Nephron (organoid): ENCODE results near the gene BRCA1.

Source experiments
- H3K27ac Mint-ChIP-seq, 3 experiments: 2 replicates each; pipeline ENCODE4 v1.8.0; 2020; ENCODE audit warnings: mixed read lengths in 3 of 3, mild to moderate bottlenecking in 2 of 3, moderate library complexity in 1 of 3
- H3K27me3 Mint-ChIP-seq: 2 replicates; pipeline ENCODE4 v1.8.0; 2021; ENCODE audit warnings: low read depth, mild to moderate bottlenecking, moderate library complexity, mixed read lengths
- H3K36me3 Mint-ChIP-seq: 2 replicates; pipeline ENCODE4 v1.8.0; 2020; ENCODE audit warnings: low read depth, mixed read lengths
- H3K4me1 Mint-ChIP-seq: 2 replicates; pipeline ENCODE4 v1.8.0; 2020; ENCODE audit warnings: mixed read lengths
- H3K4me3 Mint-ChIP-seq, 3 experiments: 2 replicates each; pipeline ENCODE4 v1.8.0; 2020; ENCODE audit warnings: mild to moderate bottlenecking in 3 of 3, mixed read lengths in 3 of 3, moderate library complexity in 2 of 3
- H3K9me3 Mint-ChIP-seq: 2 replicates; pipeline ENCODE4 v1.8.0; 2020; ENCODE audit warnings: mixed read lengths
- TF ChIP-seq, protein P1 (sequence below), 3 experiments: fragments of 200-600 bp; sonication (generic); IDR thresholded peaks; one replicate each; pipeline ENCODE4 v1.5.0; 2021; ENCODE audit warnings: antibody characterized with exemption in 3 of 3; ENCODE audit not compliant: unreplicated experiment in 3 of 3

The BRCA1 gene

GRCh38 chr17:43026595-43026994, 98.6 kb downstream of the BRCA1 start:
- Mint-ChIP-seq H3K4me3 (peak overlapping the region; percentile 76), H3K4me1 (peaks cover 36% of the 10 kb centered on the region), H3K27me3 (no peaks in the 10 kb centered on the region), H3K9me3 (no peaks in the 10 kb centered on the region), H3K36me3 (no peaks in the 10 kb centered on the region), H3K27ac (peak overlapping the region; percentile 59 to 79 (median 61))
- TF ChIP-seq, protein P1, sequence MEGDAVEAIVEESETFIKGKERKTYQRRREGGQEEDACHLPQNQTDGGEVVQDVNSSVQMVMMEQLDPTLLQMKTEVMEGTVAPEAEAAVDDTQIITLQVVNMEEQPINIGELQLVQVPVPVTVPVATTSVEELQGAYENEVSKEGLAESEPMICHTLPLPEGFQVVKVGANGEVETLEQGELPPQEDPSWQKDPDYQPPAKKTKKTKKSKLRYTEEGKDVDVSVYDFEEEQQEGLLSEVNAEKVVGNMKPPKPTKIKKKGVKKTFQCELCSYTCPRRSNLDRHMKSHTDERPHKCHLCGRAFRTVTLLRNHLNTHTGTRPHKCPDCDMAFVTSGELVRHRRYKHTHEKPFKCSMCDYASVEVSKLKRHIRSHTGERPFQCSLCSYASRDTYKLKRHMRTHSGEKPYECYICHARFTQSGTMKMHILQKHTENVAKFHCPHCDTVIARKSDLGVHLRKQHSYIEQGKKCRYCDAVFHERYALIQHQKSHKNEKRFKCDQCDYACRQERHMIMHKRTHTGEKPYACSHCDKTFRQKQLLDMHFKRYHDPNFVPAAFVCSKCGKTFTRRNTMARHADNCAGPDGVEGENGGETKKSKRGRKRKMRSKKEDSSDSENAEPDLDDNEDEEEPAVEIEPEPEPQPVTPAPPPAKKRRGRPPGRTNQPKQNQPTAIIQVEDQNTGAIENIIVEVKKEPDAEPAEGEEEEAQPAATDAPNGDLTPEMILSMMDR (IDR thresholded peaks at IDR 0.05; ENCODE audit: unreplicated experiment in 3 of 3) = no peak

GRCh38 chr17:43025766-43026537, 99.2 kb downstream of the BRCA1 start:
- Mint-ChIP-seq H3K4me1 (peaks cover 36% of the 10 kb centered on the region), H3K27ac (peak overlapping the region in 2 of 3 experiments; percentile 61 to 89), H3K27me3 (no peaks in the 10 kb centered on the region)

DNA sequence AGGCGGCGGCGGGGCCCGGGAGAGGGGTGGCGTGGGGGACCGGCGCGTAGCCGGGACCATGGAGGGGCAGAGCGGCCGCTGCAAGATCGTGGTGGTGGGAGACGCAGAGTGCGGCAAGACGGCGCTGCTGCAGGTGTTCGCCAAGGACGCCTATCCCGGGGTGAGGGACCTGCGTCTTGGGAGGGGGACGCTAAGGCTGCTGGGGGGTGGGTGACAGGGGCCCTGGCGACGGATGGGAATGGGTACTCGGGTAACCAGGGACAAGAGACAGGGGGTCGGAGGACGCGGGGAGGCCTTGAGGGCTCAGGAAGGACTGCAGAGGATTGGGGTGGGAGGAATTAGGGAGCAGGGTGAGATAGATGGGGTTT, 99.9 kb downstream of the BRCA1 start:
- Mint-ChIP-seq H3K27ac (peak overlapping the region; percentile 59 to 91 (median 89)), H3K4me1 (peaks cover 33% of the 10 kb centered on the region), H3K27me3 (no peaks in the 10 kb centered on the region), H3K9me3 (no peaks in the 10 kb centered on the region), H3K4me3 (peak overlapping the region; percentile 93 to 94 (median 94)), H3K36me3 (no peaks in the 10 kb centered on the region)
- TF ChIP-seq, protein P1 (IDR thresholded peaks at IDR 0.05; ENCODE audit: unreplicated experiment in 3 of 3) = no peak

More at GRCh38 chr17:43025766-43026537, 99.2 kb downstream of the BRCA1 start:
- TF ChIP-seq, protein P1 (IDR thresholded peaks at IDR 0.05; ENCODE audit: unreplicated experiment in 3 of 3) = no peak
- Mint-ChIP-seq H3K9me3 (no peaks in the 10 kb centered on the region), H3K36me3 (no peaks in the 10 kb centered on the region), H3K4me3 (peak overlapping the region; percentile 93 to 94 (median 94))

DNA sequence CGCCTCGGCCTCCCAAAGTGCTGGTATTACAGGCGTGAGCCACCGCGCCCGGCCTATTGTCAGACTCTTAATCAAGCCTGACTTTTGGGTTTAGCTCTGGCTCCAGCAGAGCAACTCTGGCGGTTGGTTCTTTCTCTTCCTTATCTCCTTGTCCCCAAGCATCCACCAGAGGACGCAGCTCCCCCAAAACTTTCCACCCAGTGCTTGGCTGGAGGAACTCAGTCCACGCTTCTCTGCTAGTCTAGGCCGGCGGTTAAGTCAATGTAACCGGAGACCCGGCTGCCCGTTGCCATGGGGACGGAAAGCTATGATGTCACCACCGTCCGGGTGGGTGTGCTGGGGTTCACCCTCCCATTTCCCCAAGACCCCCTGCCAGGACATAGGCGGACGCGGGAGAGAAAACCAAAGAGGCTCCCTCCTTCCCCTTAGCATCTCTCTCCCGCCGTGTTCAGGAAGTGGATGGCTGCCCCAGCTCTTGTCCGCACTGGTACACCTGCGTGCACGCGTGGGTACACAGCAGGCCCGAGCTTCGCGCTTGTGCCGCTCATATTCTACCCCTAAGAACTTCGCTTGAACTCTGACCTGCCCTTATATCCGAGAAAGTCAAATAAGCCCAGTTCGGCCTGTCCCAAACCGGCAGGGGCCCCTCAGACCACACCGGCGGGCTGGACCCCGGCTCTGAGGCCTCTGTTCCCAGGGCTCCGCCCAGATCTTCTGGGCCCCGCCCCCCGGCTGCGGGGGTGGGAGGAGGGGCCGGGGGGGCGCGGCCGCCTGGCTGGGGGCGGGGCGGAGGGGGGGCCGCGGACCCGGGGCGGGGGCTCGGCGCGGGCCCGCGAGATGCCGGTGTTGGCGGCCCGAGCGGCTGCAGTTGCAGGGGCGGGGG, 100.5 kb downstream of the BRCA1 start, which contains the start of gene RND2:
Gene RND2 (plus strand): TSS at position 825 of the 883 bp plus-strand sequence. CDS start 117 bp downstream, outside the sequence.
- peak within 1 kb of the TSS; percentile 93 to 94 (median 94) for H3K4me3 Mint-ChIP-seq
- H3K27me3 Mint-ChIP-seq = no peaks in the 10 kb centered on the region
- no peaks in the 10 kb centered on the region for H3K36me3 Mint-ChIP-seq
- H3K9me3 Mint-ChIP-seq = no peaks in the 10 kb centered on the region
- H3K27ac Mint-ChIP-seq = peak within 1 kb of the TSS; percentile 90 to 94 (median 91)
- H3K4me1 Mint-ChIP-seq = peaks cover 35% of the 10 kb centered on the region
- TF ChIP-seq, protein P1 (IDR thresholded peaks at IDR 0.05; ENCODE audit: unreplicated experiment in 3 of 3) = peak; percentile 61 to 75 (median 71)

DNA sequence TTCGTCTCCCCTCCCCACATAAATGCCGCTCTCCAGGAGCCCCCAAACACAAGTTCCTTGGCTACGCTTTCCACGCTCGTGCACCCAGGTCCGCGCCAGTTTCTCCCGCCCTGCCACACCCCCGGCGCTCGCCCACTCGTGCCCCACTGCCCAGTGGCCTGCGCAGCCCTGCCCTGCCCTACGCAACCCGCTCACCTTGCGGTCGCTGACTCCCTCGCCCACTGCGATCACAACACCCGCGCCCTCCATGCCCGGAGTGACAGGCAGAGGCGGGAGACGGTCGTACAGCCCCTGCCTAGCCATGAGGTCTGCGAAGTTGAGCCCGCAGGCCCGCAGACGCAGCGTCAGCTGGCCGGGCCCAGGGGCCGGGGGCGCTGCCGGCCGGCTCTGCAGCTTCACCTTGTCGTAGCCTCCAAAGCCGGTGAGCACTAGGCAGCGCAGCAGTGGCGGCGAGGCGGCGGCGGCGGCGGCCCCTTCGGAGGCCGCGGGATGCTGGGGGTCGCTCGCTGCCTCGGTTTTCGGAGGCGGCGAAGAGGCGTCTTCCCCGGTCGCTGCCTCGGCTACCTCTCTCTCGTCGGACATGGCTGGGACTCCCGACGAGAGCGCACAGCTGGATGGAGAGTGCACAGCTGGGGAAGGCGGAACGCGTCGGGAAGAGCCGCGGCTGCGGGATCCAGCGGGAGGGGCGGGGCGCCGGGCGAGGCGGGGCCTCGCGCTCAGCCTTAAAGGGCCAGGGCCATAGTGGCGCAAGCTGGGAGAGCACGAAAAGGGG, 103.2 kb downstream of the BRCA1 start, which contains the start of gene VAT1:
Gene VAT1 (minus strand): TSS at position 645 of the 772 bp plus-strand sequence. CDS start 63 bp downstream, at position 582.
- peaks cover 35% of the 10 kb centered on the region for H3K4me1 Mint-ChIP-seq
- H3K27me3 Mint-ChIP-seq = no peaks in the 10 kb centered on the region
- peak within 1 kb of the TSS; percentile 93 to 95 (median 95) for H3K4me3 Mint-ChIP-seq
- peaks cover 9% of the 10 kb centered on the region for H3K36me3 Mint-ChIP-seq
- TF ChIP-seq, protein P1 (IDR thresholded peaks at IDR 0.05; ENCODE audit: unreplicated experiment in 3 of 3) = no peak
- no peaks in the 10 kb centered on the region for H3K9me3 Mint-ChIP-seq
- peak within 1 kb of the TSS; percentile 79 to 91 (median 86) for H3K27ac Mint-ChIP-seq
